HG02870 (cell line): ENCODE results near the gene NAXE.
"Not testable (repeated sequence)": the region's sequence is repeated elsewhere in the genome, so short reads cannot be mapped to it uniquely, and the experiment has no call there.

Source experiments
- ATAC-seq: cut with Tn5 transposase; IDR thresholded peaks from one replicate; pipeline ENCODE4 v1.9.1; 2021; ENCODE audit warnings: mild to moderate bottlenecking, moderate library complexity; ENCODE audit not compliant: unreplicated experiment

The NAXE gene

DNA sequence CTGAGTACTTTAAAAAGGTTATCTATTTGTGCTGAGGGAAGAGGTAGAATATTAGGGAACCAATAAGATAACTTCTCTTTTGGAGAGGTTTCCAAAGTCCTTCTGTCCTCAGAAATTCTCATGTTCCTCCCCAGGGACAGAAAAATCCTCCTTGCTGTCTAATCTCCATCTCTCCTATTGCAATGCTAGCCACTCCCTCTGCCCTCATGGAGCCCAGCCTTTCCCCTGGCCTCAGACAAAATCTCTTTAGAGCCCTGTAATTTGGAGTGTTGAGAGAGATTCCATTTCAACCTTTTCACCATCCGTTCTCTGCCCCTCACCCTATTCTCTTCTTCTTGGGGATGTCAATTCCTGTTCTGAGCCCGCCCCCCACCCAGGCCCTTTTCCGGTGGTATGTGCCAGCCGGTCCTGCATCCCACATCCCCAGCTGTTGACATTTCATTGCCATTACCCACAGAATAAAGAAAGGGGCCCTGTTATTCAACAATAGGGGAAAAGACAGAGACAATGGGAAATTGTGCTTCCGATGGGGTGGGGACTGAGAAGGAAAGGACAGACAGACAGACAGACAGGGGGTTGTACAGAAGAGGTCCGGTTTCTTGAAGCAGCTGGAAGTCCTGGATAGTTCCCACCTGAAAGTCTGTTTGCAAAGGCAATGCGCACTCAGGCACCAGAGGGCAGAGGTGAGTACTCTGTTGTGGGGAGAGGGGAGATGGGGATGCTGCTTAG is 27.4 kb downstream of the NAXE start, which contains the start of gene HAPLN2:
Gene HAPLN2 (plus strand): TSS at position 563 of the 729 bp plus-strand sequence. CDS start 4,076 bp downstream, outside the sequence.
- ATAC-seq, result no peak

DNA sequence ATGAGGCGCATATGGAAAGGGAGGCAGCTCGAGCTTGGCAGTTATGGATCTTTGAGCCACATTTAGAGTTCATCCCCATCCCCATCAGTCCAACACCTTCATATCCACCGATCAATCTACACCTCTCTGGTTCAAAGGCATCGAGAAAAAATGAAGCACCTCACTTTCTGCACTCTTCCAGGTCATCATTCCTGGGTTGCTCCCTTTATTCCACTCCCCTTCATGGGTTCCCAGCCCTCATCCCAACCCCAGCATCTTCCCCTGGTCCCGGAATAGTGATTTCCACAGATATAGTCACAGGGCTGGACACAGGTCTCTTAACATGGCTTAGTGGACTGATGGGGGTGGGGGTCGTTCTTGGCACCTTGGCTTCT is 28.0 kb downstream of the NAXE start:
- ATAC-seq, result no peak

DNA sequence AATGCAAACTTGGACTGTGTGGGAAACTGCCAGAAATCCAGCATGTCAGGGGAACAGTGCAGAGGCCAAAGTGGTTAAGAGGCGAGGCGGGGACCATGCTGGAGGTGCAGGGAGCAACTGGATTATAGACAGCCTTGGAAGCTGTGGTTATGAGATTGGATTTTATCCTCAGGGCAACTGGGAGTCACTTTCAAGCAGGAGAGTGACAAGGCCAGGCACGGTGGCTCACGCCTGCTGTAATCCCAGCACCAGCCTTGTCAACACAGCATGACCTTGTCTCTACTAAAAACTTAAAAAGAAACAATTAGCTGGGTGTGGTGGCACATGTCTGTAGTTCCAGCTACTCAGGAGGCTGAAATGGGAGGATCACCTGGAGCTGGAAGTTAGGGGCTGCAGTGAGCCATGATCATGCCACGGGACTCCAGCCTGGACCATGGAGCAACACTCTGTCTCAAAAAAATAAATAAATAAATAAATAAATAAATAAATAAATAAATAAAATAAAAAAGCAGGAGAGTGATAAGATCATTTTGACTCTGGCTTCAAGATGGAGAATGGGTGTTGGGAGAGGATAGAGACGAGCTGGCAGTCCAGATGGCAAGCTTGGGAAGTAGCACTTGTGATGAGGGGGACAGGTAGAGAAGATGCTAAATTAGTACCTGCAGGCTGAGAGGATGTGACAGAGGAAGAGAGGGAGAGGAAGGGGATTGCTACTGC is 31.2 kb downstream of the NAXE start:
- no peak for ATAC-seq

GRCh38 chr1:156623946-156624813 is 32.6 kb downstream of the NAXE start:
- no peak for ATAC-seq

GRCh38 chr1:156624814-156625435 is 33.3 kb downstream of the NAXE start:
- no peak for ATAC-seq

DNA sequence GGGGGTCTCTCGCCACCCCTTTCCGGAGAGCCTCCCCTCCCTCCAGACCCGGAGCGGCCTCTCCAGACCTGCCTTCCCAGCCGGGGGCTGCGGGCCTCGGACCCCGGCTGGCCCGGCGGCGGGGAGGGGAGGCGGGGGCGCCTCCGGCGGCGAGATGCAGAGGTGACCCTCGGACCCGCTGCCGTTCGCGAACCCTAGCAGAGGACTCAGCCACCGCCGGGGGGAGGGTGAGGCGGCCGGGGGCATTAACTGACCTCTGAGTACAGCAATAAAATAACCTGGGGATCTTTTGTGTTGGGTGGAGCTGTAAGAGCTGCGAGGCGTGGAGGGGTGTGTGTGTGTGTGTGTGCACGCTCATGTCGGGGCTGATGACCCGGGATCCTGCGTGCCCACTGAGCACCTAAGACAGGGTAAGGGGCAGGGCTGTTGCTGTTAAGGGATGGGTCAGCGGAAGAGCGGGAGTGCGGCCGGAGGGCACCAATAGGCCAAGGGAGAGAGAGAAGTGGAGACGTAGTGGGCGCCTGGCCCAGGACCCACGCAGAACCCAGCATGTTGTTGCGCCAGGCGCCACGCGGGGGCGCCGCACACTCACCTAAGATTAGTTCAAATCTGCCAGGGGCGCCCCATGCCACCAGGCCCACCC is 34.0 kb downstream of the NAXE start:
- ATAC-seq, result no peak

DNA sequence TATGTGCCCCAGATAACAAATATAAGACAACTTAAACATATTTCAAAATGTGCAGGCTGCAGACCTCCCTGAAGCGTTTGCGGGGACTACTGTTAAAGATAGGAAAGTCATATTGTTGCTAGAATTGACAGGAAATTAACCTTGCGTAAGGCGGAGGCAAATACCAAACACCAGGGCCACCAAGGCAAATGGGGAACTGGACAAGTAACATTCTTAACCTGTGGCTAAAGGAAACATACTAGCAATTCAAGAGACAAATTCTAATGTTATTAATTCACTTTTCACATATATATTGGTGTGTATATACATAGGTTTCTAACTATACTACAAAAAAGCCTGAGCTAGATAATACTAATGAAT is 34.5 kb downstream of the NAXE start:
- no peak for ATAC-seq

- no peak for ATAC-seq
These were observed 35.8 kb downstream of the NAXE start for GRCh38 chr1:156627313-156627880.

- ATAC-seq, result no peak
These were observed 38.4 kb downstream of the NAXE start for GRCh38 chr1:156629823-156630449.

DNA sequence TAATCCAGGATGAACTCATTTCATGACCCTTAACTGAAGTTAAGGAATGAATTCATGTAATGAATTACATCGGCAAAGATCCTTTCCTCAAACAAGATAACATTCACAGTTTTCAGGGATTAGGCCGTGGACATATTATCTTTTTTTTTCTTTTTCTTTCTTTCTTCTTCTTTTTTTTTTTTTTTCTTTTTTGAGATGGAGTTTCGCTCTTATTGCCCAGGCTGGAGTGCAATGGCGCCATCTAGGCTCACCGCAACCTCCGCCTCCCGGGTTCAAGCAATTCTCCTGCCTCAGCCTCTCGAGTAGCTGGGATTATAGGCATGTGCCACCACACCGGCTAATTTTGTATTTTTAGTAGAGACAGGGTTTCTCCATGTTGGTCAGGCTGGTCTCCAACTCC is 39.6 kb downstream of the NAXE start:
- ATAC-seq, result not testable (repeated sequence)

DNA sequence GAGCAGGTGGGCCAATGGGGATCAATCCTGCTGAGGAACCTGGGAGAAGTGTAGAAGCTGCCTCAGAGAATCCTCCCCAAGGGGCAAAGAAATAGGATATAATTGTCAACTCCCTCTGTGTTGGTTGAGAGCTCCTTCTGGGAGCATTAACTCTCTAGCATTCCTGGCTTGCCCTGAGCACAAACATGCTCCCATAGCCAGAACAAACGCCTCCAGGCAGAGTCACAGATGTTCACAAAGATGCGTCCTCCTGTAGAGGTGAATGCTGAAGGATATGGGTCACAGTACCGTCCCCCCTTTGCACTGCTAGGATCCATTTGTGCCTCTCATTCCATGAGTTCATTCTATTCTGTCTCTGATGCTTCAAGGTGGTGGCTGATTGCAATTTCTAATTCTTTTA is 40.8 kb downstream of the NAXE start:
- no peak for ATAC-seq

- no peak for ATAC-seq
These were observed 46.8 kb downstream of the NAXE start for GRCh38 chr1:156638189-156638985.

- no peak for ATAC-seq
These were observed 48.1 kb downstream of the NAXE start for GRCh38 chr1:156639601-156640101.

- ATAC-seq, result no peak
These were observed 49.5 kb downstream of the NAXE start for GRCh38 chr1:156640842-156641706.

GRCh38 chr1:156641761-156642264 is 50.2 kb downstream of the NAXE start, which contains the start of gene BCAN:
BCAN (plus strand) TSS chr1:156642117; CDS start chr1:156646055, 3,938 bp downstream.
- ATAC-seq, result no peak

DNA sequence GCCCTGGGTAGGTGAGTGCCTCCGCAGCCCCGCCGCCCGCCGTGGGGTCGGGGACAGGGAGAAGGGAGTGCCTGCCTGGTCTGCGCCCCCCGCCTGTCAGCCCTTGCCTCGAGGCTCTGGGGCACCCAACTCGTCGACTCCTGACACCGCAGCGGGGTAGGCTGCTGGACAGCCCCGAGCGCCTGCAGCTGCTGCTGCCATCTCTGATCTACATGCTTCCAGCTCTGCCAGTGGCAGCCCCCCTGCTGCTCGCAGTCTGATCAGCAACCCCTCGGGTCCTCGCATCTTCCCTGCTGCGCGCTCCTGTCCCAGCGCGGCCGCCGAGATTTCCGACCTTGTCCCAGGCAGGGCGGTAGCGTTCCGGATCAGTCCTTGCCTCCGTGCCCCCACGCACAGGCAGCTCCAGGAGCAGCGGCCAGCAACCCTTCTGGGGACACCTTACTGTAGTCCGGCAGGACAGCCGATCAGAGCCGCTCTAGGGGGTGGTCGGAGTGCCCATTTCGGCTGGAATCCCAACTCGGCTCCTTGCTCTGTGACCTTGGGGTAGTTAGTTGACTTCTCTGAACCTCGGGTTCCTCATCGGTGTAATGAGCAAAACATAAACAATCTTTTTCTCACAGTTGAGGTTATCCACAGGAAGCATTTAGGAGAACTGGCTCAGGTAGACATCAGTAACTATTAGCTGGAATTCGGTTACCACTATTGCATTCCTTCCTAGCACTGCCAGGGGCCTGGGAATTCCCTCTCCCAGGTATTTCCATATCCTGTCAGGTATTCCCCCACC is 50.9 kb downstream of the NAXE start:
- no peak for ATAC-seq
